ENCODE results near the gene CYBC1. TPM values are rescaled to one million over a fixed set of nuclear protein-coding genes. Genes with fewer than 3 reads are reported as not detected.

The CYBC1 gene
- total and polyA plus RNA-seq, 2 of the 4 experiments (the other 2 are of a cell fraction), result 75.1 to 76.7 TPM

- Histone ChIP-seq H3K9me3 (ENCODE audit: control insufficient read depth, insufficient read depth, low read length) (no peaks in the 10 kb centered on the region), H3K14ac (replicated peaks; ENCODE audit: low read depth, low read length) (no peak overlapping the region), H4K20me1 (ENCODE audit: insufficient read depth, low read length) (no peaks in the 10 kb centered on the region), H3K4me3 (ENCODE audit: insufficient read depth, low read depth, low read length) (no peak overlapping the region), H3K79me1 (ENCODE audit: low read depth in 1 of 2, low read length in 2 of 2) (no peaks in the 10 kb centered on the region), H2AK5ac (ENCODE audit: low read depth, low read length) (no peak overlapping the region), H2BK5ac (ENCODE audit: low read depth, low read length, poor library complexity, severe bottlenecking) (no peak overlapping the region), H2AK9ac (replicated peaks; ENCODE audit: low read depth, low read length, poor library complexity) (no peak overlapping the region), H2BK20ac (ENCODE audit: low read depth, low read length) (no peak overlapping the region), H3K36me3 (ENCODE audit: control insufficient read depth, insufficient read depth, low read length) (peaks cover 2% of the 10 kb centered on the region), H3K23ac (ENCODE audit: low read depth, low read length) (no peak overlapping the region), H2BK120ac (ENCODE audit: low read depth, low read length) (no peak overlapping the region), H3K27ac (ENCODE audit: insufficient read depth, low read length) (no peak overlapping the region), H3K9ac (ENCODE audit: low read depth, low read length) (no peak overlapping the region), H2BK15ac (ENCODE audit: low read depth, low read length) (no peak overlapping the region), H4K5ac (ENCODE audit: low read depth, low read length) (no peak overlapping the region), H3K4me2 (ENCODE audit: low read depth, low read length) (no peak overlapping the region), H2AFZ (replicated peaks; ENCODE audit: low read length, poor library complexity) (no peak overlapping the region), H4K8ac (ENCODE audit: low read depth in 2 of 2, low read length in 2 of 2) (no peak overlapping the region), H3K56ac (ENCODE audit: extremely low read depth, insufficient read depth, low read length) (no peak overlapping the region), H3K4ac (ENCODE audit: low read depth, low read length) (no peak overlapping the region), H3K9me1 (ENCODE audit: insufficient read depth, low read length) (no peaks in the 10 kb centered on the region), H3K18ac (ENCODE audit: low read depth, low read length) (no peak overlapping the region), H3K27me3 (ENCODE audit: control insufficient read depth, insufficient read depth, low read length) (no peaks in the 10 kb centered on the region), H4K91ac (ENCODE audit: insufficient read depth, low read depth, low read length) (no peak overlapping the region), H3K4me1 (ENCODE audit: control insufficient read depth, insufficient read depth, low read length) (peaks cover 3% of the 10 kb centered on the region)
- TF ChIP-seq SMC3 (IDR thresholded peaks at IDR 0.05; ENCODE audit: low read depth, low read length) (no peak), MAZ (IDR thresholded peaks at IDR 0.05; ENCODE audit: borderline replicate concordance, low read depth, low read length) (no peak), CHD1 (IDR thresholded peaks at IDR 0.05; ENCODE audit: low read depth, low read length) (no peak), CEBPB (IDR thresholded peaks at IDR 0.05; ENCODE audit: low read depth, low read length) (no peak), NFE2L2 (IDR thresholded peaks at IDR 0.05; ENCODE audit: low read depth, low read length) (no peak), POLR2A (IDR thresholded peaks at IDR 0.05; ENCODE audit: low read depth, low read length) (no peak), RCOR1 (IDR thresholded peaks at IDR 0.05; ENCODE audit: insufficient replicate concordance, low read length) (no peak), USF2 (IDR thresholded peaks at IDR 0.05; ENCODE audit: low read depth, low read length) (no peak), BHLHE40 (IDR thresholded peaks at IDR 0.05; ENCODE audit: low read depth, low read length) (no peak), FOS (IDR thresholded peaks at IDR 0.05; ENCODE audit: low read depth, low read length) (no peak), MXI1 (IDR thresholded peaks at IDR 0.05; ENCODE audit: borderline replicate concordance, low read depth, low read length) (no peak), MAFK (IDR thresholded peaks at IDR 0.05; ENCODE audit: low read depth, low read length) (no peak), RFX5 (IDR thresholded peaks at IDR 0.05; ENCODE audit: low read depth, low read length) (no peak), RAD21 (IDR thresholded peaks at IDR 0.05; ENCODE audit: low read length) (no peak)
- TF ChIP-seq, protein P1, sequence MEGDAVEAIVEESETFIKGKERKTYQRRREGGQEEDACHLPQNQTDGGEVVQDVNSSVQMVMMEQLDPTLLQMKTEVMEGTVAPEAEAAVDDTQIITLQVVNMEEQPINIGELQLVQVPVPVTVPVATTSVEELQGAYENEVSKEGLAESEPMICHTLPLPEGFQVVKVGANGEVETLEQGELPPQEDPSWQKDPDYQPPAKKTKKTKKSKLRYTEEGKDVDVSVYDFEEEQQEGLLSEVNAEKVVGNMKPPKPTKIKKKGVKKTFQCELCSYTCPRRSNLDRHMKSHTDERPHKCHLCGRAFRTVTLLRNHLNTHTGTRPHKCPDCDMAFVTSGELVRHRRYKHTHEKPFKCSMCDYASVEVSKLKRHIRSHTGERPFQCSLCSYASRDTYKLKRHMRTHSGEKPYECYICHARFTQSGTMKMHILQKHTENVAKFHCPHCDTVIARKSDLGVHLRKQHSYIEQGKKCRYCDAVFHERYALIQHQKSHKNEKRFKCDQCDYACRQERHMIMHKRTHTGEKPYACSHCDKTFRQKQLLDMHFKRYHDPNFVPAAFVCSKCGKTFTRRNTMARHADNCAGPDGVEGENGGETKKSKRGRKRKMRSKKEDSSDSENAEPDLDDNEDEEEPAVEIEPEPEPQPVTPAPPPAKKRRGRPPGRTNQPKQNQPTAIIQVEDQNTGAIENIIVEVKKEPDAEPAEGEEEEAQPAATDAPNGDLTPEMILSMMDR (conservative IDR thresholded peaks at IDR 0.05; ENCODE audit: low read depth, low read length), result no peak
- TF ChIP-seq, protein P2, sequence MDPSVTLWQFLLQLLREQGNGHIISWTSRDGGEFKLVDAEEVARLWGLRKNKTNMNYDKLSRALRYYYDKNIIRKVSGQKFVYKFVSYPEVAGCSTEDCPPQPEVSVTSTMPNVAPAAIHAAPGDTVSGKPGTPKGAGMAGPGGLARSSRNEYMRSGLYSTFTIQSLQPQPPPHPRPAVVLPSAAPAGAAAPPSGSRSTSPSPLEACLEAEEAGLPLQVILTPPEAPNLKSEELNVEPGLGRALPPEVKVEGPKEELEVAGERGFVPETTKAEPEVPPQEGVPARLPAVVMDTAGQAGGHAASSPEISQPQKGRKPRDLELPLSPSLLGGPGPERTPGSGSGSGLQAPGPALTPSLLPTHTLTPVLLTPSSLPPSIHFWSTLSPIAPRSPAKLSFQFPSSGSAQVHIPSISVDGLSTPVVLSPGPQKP (IDR thresholded peaks at IDR 0.05; ENCODE audit: borderline replicate concordance, low read depth, low read length), result no peak
- ChIA-PET CTCF (no interaction called here), POLR2A (ENCODE audit: unreplicated experiment) (no interaction called here)
- dilution Hi-C loops (cut with HindIII; ENCODE audit: low sequenced_read_pairs, unreplicated experiment), result no loop called here
- intact Hi-C loops (cut with micrococcal nuclease), result no loop called here
- no peak for ATAC-seq (ENCODE audit: low read depth)
- in situ Hi-C loops (cut with MboI; ENCODE audit: low sequenced_read_pairs), result no loop called here
- no peak for DNase-seq
- 95% methylated on average over 19 of the region's 32 CpGs; no CpG with 5 or more reads in 1 of the 2 experiments for WGBS, 2 experiments (ENCODE audit: extremely low coverage in 2 of 2, insufficient read length in 1 of 2)
- no TSS peak for BruUV-seq (replicated peaks)
Measured at GRCh38 chr17:82433560-82434215, 16.9 kb downstream of the CYBC1 start.

Data from IMR-90 (cell line).